Testis (tissue), 3 donors: Measurements from ENCODE around the gene GYPC. TPM values are rescaled to one million over a fixed set of nuclear protein-coding genes. Genes with fewer than 3 reads are reported as not detected.

Experiments
- DNase-seq: peaks from one replicate; pipeline ENCODE4 v3.0.0-alpha.2; 2019
- H3K27ac ChIP-seq, 2 donors: fragments of 200-600 bp; sonication (generic); one replicate each; pipeline ENCODE4 v1.5.1; 2019
- H3K27me3 ChIP-seq: fragments of 200-600 bp; sonication (generic); one replicate; pipeline ENCODE4 v1.5.1; 2019
- H3K36me3 ChIP-seq: fragments of 200-600 bp; sonication (generic); one replicate; pipeline ENCODE4 v1.5.1; 2017; ENCODE audit warnings: low read depth; ENCODE audit errors: missing control alignments
- H3K4me1 ChIP-seq: fragments of 200-600 bp; sonication (generic); one replicate; pipeline ENCODE4 v1.5.1; 2019
- H3K4me3 ChIP-seq, 2 donors: fragments of 200-600 bp; sonication (generic); one replicate each; pipeline ENCODE4 v1.5.1; 2017 to 2019
- H3K9me3 ChIP-seq: fragments of 200-600 bp; sonication (generic); one replicate; pipeline ENCODE4 v1.5.1; 2017
- CTCF ChIP-seq, 3 experiments: fragments of 450-650 bp in 2 of 3; fragments of 200-600 bp in 1 of 3; sonication (generic) in 1 of 3; IDR thresholded peaks; one replicate each; pipeline ENCODE4 v1.5.1; 2016 to 2019; ENCODE audit warnings: antibody characterized with exemption in 3 of 3, mild to moderate bottlenecking in 2 of 3, moderate library complexity in 1 of 3
- POLR2A ChIP-seq: fragments of 450-650 bp; IDR thresholded peaks from one replicate; pipeline ENCODE4 v1.6.1; 2017; ENCODE audit warnings: antibody characterized with exemption, mild to moderate bottlenecking, moderate library complexity
- WGBS, 2 donors: methylation state at CpG; one replicate each; pipeline ENCODE4 v1.1.5; 2018; 5-methylcytosine and 5-hydroxymethylcytosine counted together
- intact Hi-C: fragments of 100-400 bp; cut with DNase I; formaldehyde crosslinking; loops from one replicate; pipeline ENCODE4 v1.15.1; 2023; ENCODE audit warnings: low total_unique reads
- polyA plus RNA-seq: library from polyadenylated mRNA; stranded (reverse); fragments of 350-450 nt; fragmentation: Illumina TruSeq; extraction: RNeasy Lipid Tissue Mini Kit (QIAGEN cat#74804); gene quantifications from one replicate; pipeline ENCODE4 v1.2.3, GENCODE V29; 2014; ENCODE audit warnings: low read depth, low replicate concordance; ENCODE audit not compliant: insufficient read depth
- total RNA-seq, 2 donors: library from RNA; depleted of rRNA; stranded (reverse); fragments of >200 nt; gene quantifications; one replicate each; pipeline ENCODE4 v1.2.3, GENCODE V29; 2016

Gene GYPC
- total and polyA plus RNA-seq, 3 donors from 2014 or later = 9.9 to 40.2 (median 15.5) TPM

- no peaks in the 10 kb centered on the region for H3K36me3 ChIP-seq
- no peaks in the 10 kb centered on the region for H3K27me3 ChIP-seq
- no peak overlapping the region for H3K27ac ChIP-seq
- no peaks in the 10 kb centered on the region for H3K4me1 ChIP-seq
- no peak for TF ChIP-seq POLR2A
- no peak for TF ChIP-seq CTCF (IDR thresholded peaks at IDR 0.05)
- intact Hi-C loops = no loop called here
- H3K4me3 ChIP-seq = no peak overlapping the region
- WGBS, 2 donors = 89 to 91% methylated on average over 2 of the region's 2 CpGs
- H3K9me3 ChIP-seq = no peaks in the 10 kb centered on the region
- no peak for DNase-seq
Measured at GRCh38 chr2:126723281-126723815, 67.4 kb downstream of the GYPC start.

- no peak for TF ChIP-seq CTCF (IDR thresholded peaks at IDR 0.05)
- TF ChIP-seq POLR2A = no peak
- Histone ChIP-seq H3K9me3 (no peaks in the 10 kb centered on the region), H3K27me3 (no peaks in the 10 kb centered on the region), H3K36me3 (no peaks in the 10 kb centered on the region), H3K4me3 (no peak overlapping the region), H3K27ac (no peak overlapping the region), H3K4me1 (no peaks in the 10 kb centered on the region)
- intact Hi-C loops = no loop called here
- DNase-seq = no peak
Measured at GRCh38 chr2:126725580-126725979, 69.6 kb downstream of the GYPC start.

- no peak overlapping the region for H3K4me3 ChIP-seq
- TF ChIP-seq POLR2A (no peak), CTCF (IDR thresholded peaks at IDR 0.05) (no peak)
- H3K36me3 ChIP-seq = no peaks in the 10 kb centered on the region
- no peak overlapping the region for H3K27ac ChIP-seq
- 85 to 89% methylated on average over 3 to 4 of the region's 4 CpGs for WGBS, 2 donors
- intact Hi-C loops = no loop called here
- no peaks in the 10 kb centered on the region for H3K4me1 ChIP-seq
- no peak for DNase-seq
- H3K27me3 ChIP-seq = no peaks in the 10 kb centered on the region
- no peaks in the 10 kb centered on the region for H3K9me3 ChIP-seq
Measured at GRCh38 chr2:126729896-126730295, 73.9 kb downstream of the GYPC start.

- no peak for DNase-seq
- no peaks in the 10 kb centered on the region for H3K4me1 ChIP-seq
- no peaks in the 10 kb centered on the region for H3K27me3 ChIP-seq
- TF ChIP-seq POLR2A = no peak
- TF ChIP-seq CTCF (IDR thresholded peaks at IDR 0.05) = no peak
- no peaks in the 10 kb centered on the region for H3K36me3 ChIP-seq
- no peak overlapping the region for H3K4me3 ChIP-seq
- no peak overlapping the region for H3K27ac ChIP-seq
- WGBS, 2 donors = 83 to 85% methylated on average over 4 to 5 of the region's 5 CpGs
- no peaks in the 10 kb centered on the region for H3K9me3 ChIP-seq
- intact Hi-C loops = no loop called here
Measured at GRCh38 chr2:126730655-126731054, 74.7 kb downstream of the GYPC start.

- intact Hi-C loops = no loop called here
- Histone ChIP-seq H3K4me1 (no peaks in the 10 kb centered on the region), H3K9me3 (no peaks in the 10 kb centered on the region), H3K27me3 (no peaks in the 10 kb centered on the region), H3K36me3 (no peaks in the 10 kb centered on the region), H3K4me3 (no peak overlapping the region), H3K27ac (no peak overlapping the region)
- no peak for DNase-seq
- 92 to 96% methylated on average over 5 of the region's 5 CpGs for WGBS, 2 donors
- TF ChIP-seq POLR2A = no peak
- TF ChIP-seq CTCF (IDR thresholded peaks at IDR 0.05) = no peak
Measured at GRCh38 chr2:126731353-126731752, 75.4 kb downstream of the GYPC start.
